Measurements from ENCODE around the gene ADAR. TPM values are rescaled to one million over a fixed set of nuclear protein-coding genes. Genes with fewer than 3 reads are reported as not detected.

ADAR gene
- total RNA-seq, 1 experiment from 2014 or later = 136 TPM

GRCh38 chr1:154627257-154628120 is 19.5 kb upstream of the ADAR start:
- no peaks in the 10 kb centered on the region for H3F3A ChIP-seq (ENCODE audit: low read length, unreplicated experiment)
- H3K4me1 ChIP-seq (ENCODE audit: insufficient read depth, low read length) = peaks cover 11% of the 10 kb centered on the region
- no peaks in the 10 kb centered on the region for H3K9me3 ChIP-seq (ENCODE audit: low read length)
- H3K9me2 ChIP-seq (replicated peaks; ENCODE audit: low read length) = no peaks in the 10 kb centered on the region
- peak overlapping the region; percentile 95 for H2AFZ ChIP-seq (ENCODE audit: low read length)
- ChIA-PET POLR2A (ENCODE audit: unreplicated experiment) (interaction anchor here (0.6 kb wide), 1 partner anchor 24 kb away, joined by 7 read pairs; no protein-coding TSS in a partner anchor), CTCF (no interaction called here)
- TF ChIP-seq CTCF (conservative IDR thresholded peaks at IDR 0.05; ENCODE audit: low read depth, low read length) (peak; percentile 13; the same call in 1 of the 2 replicates), EZH2 (IDR thresholded peaks at IDR 0.05; ENCODE audit: low read length, unreplicated experiment) (no peak)
- H4K20me1 ChIP-seq (ENCODE audit: low read length) = peaks cover 14% of the 10 kb centered on the region; the same call in 1 of the 2 replicates
- H3K4me2 ChIP-seq (ENCODE audit: low read length) = peak overlapping the region; percentile 83
- H3K79me2 ChIP-seq (ENCODE audit: low read length) = peaks cover 56% of the 10 kb centered on the region
- no TSS peak for BruUV-seq (replicated peaks)
- H3K27ac ChIP-seq (ENCODE audit: low read length) = peak overlapping the region; percentile 51
- H3K4me3 ChIP-seq (ENCODE audit: low read length) = peak overlapping the region; percentile 94
- ATAC-seq (peak; percentile 74), DNase-seq (peak; percentile 96)
- H3K36me3 ChIP-seq (ENCODE audit: low read depth, low read length) = peaks cover 3% of the 10 kb centered on the region; the same call in 1 of the 2 replicates
- H3K27me3 ChIP-seq (ENCODE audit: low read length) = peaks cover 14% of the 10 kb centered on the region
- intact Hi-C loops (cut with micrococcal nuclease) = no loop called here
- H3K9ac ChIP-seq (ENCODE audit: low read length) = peak overlapping the region; percentile 88

GRCh38 chr1:154626456-154627256 is 18.7 kb upstream of the ADAR start:
- no peaks in the 10 kb centered on the region for H3K9me2 ChIP-seq (replicated peaks; ENCODE audit: low read length)
- no peak for TF ChIP-seq CTCF (conservative IDR thresholded peaks at IDR 0.05; ENCODE audit: low read depth, low read length)
- no peak for TF ChIP-seq EZH2phosphoT487 (IDR thresholded peaks at IDR 0.05; ENCODE audit: borderline replicate concordance, low read length)
- no peak for TF ChIP-seq EZH2 (IDR thresholded peaks at IDR 0.05; ENCODE audit: low read length, unreplicated experiment)
- DNase-seq = no peak
- peak overlapping the region; percentile 88 for H3K9ac ChIP-seq (ENCODE audit: low read length)
- peaks cover 64% of the 10 kb centered on the region for H3K79me2 ChIP-seq (ENCODE audit: low read length)
- peak overlapping the region; percentile 51 for H3K27ac ChIP-seq (ENCODE audit: low read length)
- ChIA-PET CTCF (interaction anchor here (0.7 kb wide), 1 partner anchor 67 kb away, joined by 4 read pairs; no protein-coding TSS in a partner anchor), POLR2A (ENCODE audit: unreplicated experiment) (interaction anchor here (0.6 kb wide), 1 partner anchor 25 kb away, joined by 7 read pairs; no protein-coding TSS in a partner anchor)
- peak overlapping the region; percentile 83 for H3K4me2 ChIP-seq (ENCODE audit: low read length)
- peak; percentile 53 for ATAC-seq
- BruUV-seq (replicated peaks) = TSS peak; percentile 49
- H2AFZ ChIP-seq (ENCODE audit: low read length) = peak overlapping the region; percentile 95
- H3K9me3 ChIP-seq (ENCODE audit: low read length) = no peaks in the 10 kb centered on the region
- intact Hi-C loops (cut with micrococcal nuclease) = no loop called here
- H4K20me1 ChIP-seq (ENCODE audit: low read length) = peaks cover 18% of the 10 kb centered on the region; the same call in 1 of the 2 replicates
- peaks cover 6% of the 10 kb centered on the region for H3K27me3 ChIP-seq (ENCODE audit: low read length)
- peaks cover 5% of the 10 kb centered on the region; the same call in 1 of the 2 replicates for H3K36me3 ChIP-seq (ENCODE audit: low read depth, low read length)
- no peaks in the 10 kb centered on the region for H3F3A ChIP-seq (ENCODE audit: low read length, unreplicated experiment)
- H3K4me3 ChIP-seq (ENCODE audit: low read length) = peak overlapping the region; percentile 94
- peaks cover 11% of the 10 kb centered on the region for H3K4me1 ChIP-seq (ENCODE audit: insufficient read depth, low read length)

Measured in PC-3 (cell line).